ENCODE data around the gene PEX6. TPM values are rescaled to one million over a fixed set of nuclear protein-coding genes. Genes with fewer than 3 reads are reported as not detected.

The PEX6 gene
- total and polyA plus RNA-seq, 2 of the 13 experiments (the other 11 are each of a cell fraction or from before 2014, with no cell fraction given), result 5.1 to 6.7 TPM

- TF ChIP-seq PRDM10 (CRISPR knock-in tag; IDR thresholded peaks at IDR 0.05; ENCODE audit: low read depth) (peak; percentile 37; the same call in 1 of the 2 replicates), FOXP4 (CRISPR knock-in tag; IDR thresholded peaks at IDR 0.05) (no peak), XBP1 (CRISPR knock-in tag; IDR thresholded peaks at IDR 0.05) (no peak), ZNF407 (CRISPR knock-in tag; IDR thresholded peaks at IDR 0.05; ENCODE audit: not compliant biosample characterization) (peak; percentile 11), PPARG (CRISPR knock-in tag; conservative IDR thresholded peaks at IDR 0.05) (0 out of 2 replicates have a peak, but pooled peaks have one; percentile 8), NFATC3 (CRISPR knock-in tag; IDR thresholded peaks at IDR 0.05) (0 out of 2 replicates have a peak, but pooled peaks have one; percentile 9), ZNF605 (CRISPR knock-in tag; IDR thresholded peaks at IDR 0.05) (0 out of 2 replicates have a peak, but pooled peaks have one; percentile 51), DMAP1 (CRISPR knock-in tag; IDR thresholded peaks at IDR 0.05) (peak; percentile 36), ZNF800 (CRISPR knock-in tag; IDR thresholded peaks at IDR 0.05) (peak; percentile 2; the same call in 1 of the 2 replicates), TBP (CRISPR knock-in tag; IDR thresholded peaks at IDR 0.05) (no peak), ZNF572 (CRISPR knock-in tag; IDR thresholded peaks at IDR 0.05) (0 out of 2 replicates have a peak, but pooled peaks have one; percentile 51)
These were observed 669 bp upstream of the PEX6 start (continued) for GRCh38 chr6:42979523-42980177.

Data from HepG2 (cell line).